Lower leg skin (tissue), 4 donors: Measurements from ENCODE around the gene ANKRD50. TPM values are rescaled to one million over a fixed set of nuclear protein-coding genes. Genes with fewer than 3 reads are reported as not detected.

ENCODE experiments used
- DNase-seq, 2 donors: peaks; one replicate each; pipeline ENCODE4 v3.0.0-alpha.2; 2019; ENCODE audit warnings: low spot score in 2 of 2
- H3K4me3 ChIP-seq: fragments of 200-600 bp; sonication (generic); 2 replicates; pipeline ENCODE4 v1.5.1; 2017; ENCODE audit warnings: mild to moderate bottlenecking, low read depth; ENCODE audit not compliant: poor library complexity, severe bottlenecking
- POLR2A ChIP-seq, 2 donors: fragments of 450-650 bp; IDR thresholded peaks; one replicate each; pipeline ENCODE4 v1.6.1; 2016 to 2017; ENCODE audit warnings: antibody characterized with exemption in 2 of 2, mild to moderate bottlenecking in 1 of 2, moderate library complexity in 1 of 2
- WGBS, 2 donors: methylation state at CpG; one replicate each; pipeline ENCODE4 v1.1.5; 2018; 5-methylcytosine and 5-hydroxymethylcytosine counted together
- intact Hi-C: fragments of 100-400 bp; cut with DNase I; formaldehyde crosslinking; loops from one replicate; pipeline ENCODE4 v1.15.0; 2023; ENCODE audit warnings: low total_unique reads
- total RNA-seq, 4 donors: library from RNA; depleted of rRNA; stranded (reverse); fragments of >200 nt; gene quantifications; one replicate each; pipeline ENCODE4 v1.1.0, GENCODE V29; 2016
- TF ChIP-seq, protein P1 (sequence below), 3 donors: fragments of 450-650 bp; IDR thresholded peaks; one replicate each; pipeline ENCODE4 v1.5.1; 2016; ENCODE audit warnings: antibody characterized with exemption in 3 of 3, mild to moderate bottlenecking in 3 of 3, moderate library complexity in 2 of 3

ANKRD50 gene, protein sequence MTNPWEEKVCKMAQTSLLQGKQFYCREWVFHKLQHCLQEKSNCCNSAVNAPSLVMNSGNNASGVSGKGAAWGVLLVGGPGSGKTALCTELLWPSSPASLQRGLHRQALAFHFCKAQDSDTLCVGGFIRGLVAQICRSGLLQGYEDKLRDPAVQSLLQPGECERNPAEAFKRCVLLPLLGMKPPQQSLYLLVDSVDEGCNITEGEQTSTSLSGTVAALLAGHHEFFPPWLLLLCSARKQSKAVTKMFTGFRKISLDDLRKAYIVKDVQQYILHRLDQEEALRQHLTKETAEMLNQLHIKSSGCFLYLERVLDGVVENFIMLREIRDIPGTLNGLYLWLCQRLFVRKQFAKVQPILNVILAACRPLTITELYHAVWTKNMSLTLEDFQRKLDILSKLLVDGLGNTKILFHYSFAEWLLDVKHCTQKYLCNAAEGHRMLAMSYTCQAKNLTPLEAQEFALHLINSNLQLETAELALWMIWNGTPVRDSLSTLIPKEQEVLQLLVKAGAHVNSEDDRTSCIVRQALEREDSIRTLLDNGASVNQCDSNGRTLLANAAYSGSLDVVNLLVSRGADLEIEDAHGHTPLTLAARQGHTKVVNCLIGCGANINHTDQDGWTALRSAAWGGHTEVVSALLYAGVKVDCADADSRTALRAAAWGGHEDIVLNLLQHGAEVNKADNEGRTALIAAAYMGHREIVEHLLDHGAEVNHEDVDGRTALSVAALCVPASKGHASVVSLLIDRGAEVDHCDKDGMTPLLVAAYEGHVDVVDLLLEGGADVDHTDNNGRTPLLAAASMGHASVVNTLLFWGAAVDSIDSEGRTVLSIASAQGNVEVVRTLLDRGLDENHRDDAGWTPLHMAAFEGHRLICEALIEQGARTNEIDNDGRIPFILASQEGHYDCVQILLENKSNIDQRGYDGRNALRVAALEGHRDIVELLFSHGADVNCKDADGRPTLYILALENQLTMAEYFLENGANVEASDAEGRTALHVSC (N-terminal part only)
- total RNA-seq: 10 to 100 TPM; 21.8 to 26.4 (median 22.7) TPM

DNA sequence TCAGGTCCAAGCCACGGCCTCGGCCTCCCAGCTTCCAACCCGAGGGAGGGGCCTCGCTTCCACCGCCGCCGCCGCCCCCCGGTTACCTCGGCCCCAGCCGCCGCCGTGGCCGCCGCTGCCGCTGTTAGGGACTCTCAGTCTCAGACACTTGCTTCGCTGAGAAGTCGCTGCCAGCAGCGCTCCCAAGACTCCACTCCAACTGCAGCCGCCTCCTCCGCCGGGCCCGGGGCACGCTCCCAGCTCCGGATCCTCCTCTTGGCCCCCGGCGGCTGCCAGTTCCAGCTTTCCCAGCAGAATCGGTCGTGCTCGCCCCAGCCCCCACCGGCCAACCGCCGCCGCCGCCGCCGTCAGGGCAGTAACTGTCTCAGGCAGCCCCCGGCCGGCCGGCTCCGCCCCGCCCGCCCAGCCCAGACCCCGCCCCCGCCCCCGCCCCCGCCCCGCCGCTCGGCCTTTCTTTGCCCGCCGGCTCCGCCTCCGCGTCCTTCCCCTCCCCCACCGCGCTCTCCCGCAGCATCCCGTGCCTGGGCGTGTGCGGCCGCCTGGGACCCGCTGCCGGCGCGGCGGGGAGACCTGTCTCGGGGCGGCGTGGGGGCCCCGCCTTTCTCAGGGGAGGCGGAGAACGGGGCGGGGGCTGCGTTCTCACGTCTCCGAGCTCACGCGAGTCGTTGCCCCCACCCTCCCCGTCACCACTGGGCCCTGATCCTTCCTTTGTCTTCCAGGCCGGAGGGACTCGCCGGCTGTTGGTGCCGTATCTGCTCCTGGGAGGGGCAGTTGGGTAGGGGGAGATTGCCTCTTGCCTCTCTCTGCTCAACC lies at the start of gene ANKRD50:
ANKRD50 (minus strand) TSS at position 361 of the 813 bp plus-strand sequence. CDS start 2,221 bp downstream, outside the sequence.
- DNase-seq: peak; percentile 86 to 97
- intact Hi-C loops: no loop called here
- WGBS, 2 donors: 0 to 1% methylated on average over 5 to 34 of the region's 85 CpGs
- TF ChIP-seq, protein P1, sequence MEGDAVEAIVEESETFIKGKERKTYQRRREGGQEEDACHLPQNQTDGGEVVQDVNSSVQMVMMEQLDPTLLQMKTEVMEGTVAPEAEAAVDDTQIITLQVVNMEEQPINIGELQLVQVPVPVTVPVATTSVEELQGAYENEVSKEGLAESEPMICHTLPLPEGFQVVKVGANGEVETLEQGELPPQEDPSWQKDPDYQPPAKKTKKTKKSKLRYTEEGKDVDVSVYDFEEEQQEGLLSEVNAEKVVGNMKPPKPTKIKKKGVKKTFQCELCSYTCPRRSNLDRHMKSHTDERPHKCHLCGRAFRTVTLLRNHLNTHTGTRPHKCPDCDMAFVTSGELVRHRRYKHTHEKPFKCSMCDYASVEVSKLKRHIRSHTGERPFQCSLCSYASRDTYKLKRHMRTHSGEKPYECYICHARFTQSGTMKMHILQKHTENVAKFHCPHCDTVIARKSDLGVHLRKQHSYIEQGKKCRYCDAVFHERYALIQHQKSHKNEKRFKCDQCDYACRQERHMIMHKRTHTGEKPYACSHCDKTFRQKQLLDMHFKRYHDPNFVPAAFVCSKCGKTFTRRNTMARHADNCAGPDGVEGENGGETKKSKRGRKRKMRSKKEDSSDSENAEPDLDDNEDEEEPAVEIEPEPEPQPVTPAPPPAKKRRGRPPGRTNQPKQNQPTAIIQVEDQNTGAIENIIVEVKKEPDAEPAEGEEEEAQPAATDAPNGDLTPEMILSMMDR (IDR thresholded peaks at IDR 0.05): no peak
- peak in 1 of 2 donors; percentile 38 for TF ChIP-seq POLR2A (IDR thresholded peaks at IDR 0.05)
- peak within 1 kb of the TSS; percentile 65 for H3K4me3 ChIP-seq

DNA sequence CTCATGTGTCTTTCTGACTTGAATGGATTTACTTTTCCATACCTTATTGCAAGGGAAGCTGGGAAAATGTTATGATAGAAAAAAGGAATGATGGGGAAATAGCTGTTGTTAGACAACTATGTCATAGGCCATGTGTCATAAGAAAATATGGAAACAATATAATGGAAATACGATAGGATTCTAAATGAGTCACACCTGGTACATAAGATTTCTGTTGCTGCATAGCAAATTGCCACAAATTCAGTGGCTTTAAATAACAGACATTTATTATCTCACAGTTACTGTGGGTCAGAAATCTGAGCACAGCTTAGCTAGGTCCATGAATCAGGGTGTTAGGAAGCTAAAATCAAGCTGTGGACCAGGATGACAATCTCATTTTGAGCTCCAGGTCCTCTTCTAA lies 44.6 kb upstream of the ANKRD50 start:
- WGBS, 2 donors: 65 to 76% methylated on average over 1 of the region's 1 CpG
- no peak for TF ChIP-seq POLR2A (IDR thresholded peaks at IDR 0.05)
- TF ChIP-seq, protein P1 (IDR thresholded peaks at IDR 0.05): no peak
- DNase-seq: no peak
- intact Hi-C loops: no loop called here
- H3K4me3 ChIP-seq: no peak overlapping the region

DNA sequence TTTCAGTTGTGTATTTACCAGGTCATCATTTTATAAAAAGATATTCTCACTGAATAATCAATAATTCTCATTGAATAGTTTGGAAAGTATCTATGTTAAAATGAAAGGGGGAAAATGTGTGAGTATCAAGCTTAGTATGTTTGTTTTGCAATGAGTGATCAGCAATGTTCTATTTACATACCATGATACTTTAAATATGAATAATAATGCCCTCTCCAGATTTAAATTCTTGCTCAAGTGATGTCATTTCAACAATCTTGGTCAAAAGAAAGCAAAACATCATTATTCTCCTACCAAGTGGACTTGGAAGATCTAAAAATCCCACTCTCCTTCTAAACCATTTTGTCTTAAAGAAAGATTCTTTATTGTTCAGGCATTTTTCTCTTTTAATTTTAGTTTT lies 42.1 kb upstream of the ANKRD50 start:
- intact Hi-C loops: no loop called here
- TF ChIP-seq POLR2A (IDR thresholded peaks at IDR 0.05): no peak
- TF ChIP-seq, protein P1 (IDR thresholded peaks at IDR 0.05): no peak
- no peak for DNase-seq
- H3K4me3 ChIP-seq: no peak overlapping the region

DNA sequence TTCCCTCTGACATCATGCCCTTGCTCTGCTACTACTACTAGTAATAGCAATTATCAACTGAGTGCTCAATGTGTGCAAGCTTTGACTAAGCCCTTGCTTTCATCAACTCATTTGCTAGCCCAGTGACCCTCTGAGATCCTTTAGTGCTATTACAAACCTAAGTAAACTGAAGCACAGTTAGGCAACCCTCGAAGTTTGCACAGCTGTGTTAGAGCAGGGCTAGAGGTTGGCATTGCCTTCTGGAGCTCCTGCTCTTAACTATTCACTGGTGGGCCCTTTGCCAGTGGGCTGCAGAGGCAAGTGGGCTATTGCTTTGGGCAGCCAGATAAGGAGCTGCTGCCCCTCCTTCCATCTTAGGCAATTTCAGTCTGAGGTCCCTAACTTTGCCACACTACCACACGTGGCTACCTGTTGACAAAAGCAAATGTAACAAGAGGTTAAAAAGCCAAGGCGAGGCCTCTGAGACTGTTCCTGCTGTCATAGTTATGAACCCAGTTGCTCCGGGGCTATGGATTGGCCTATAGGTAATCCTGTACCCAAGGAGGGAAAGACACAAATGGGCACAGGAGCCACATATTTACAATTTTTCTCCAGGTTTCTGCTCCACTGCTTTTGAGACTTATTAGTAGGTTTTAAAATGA lies 41.5 kb upstream of the ANKRD50 start:
- no peak for DNase-seq
- intact Hi-C loops: no loop called here
- no peak for TF ChIP-seq POLR2A (IDR thresholded peaks at IDR 0.05)
- TF ChIP-seq, protein P1 (IDR thresholded peaks at IDR 0.05): no peak
- 88 to 96% methylated on average over 4 of the region's 4 CpGs for WGBS, 2 donors
- no peak overlapping the region for H3K4me3 ChIP-seq

DNA sequence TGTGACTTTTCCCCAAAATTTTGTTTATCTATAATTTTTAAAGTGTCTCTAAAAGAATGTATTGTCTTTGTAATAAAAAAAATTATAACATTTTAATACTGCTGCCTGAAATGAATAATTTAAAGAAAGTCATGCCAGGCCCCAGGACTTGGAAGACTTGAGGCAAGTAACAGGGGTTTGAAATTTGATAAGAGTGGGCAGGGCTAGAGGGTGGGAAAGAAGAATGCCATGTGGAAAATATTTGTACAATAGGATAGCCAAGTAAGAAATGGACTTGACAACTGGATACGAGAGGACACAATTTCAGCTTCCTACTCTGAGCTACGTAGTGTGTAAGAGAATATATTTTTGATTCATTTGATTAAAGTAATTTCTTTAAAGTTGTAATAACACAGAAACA lies 36.9 kb upstream of the ANKRD50 start:
- intact Hi-C loops: no loop called here
- whole genome bisulfite sequencing, 2 donors: 88 to 90% methylated on average over 2 of the region's 2 CpGs
- TF ChIP-seq, protein P1 (IDR thresholded peaks at IDR 0.05): no peak
- TF ChIP-seq POLR2A (IDR thresholded peaks at IDR 0.05): no peak
- no peak overlapping the region for H3K4me3 ChIP-seq
- no peak for DNase-seq
